WTC11 (cell line): ENCODE data around the gene CCNQ. TPM values are rescaled to one million over a fixed set of nuclear protein-coding genes. Genes with fewer than 3 reads are reported as not detected.

Experiments
- ATAC-seq: fragments of 200-7000 bp; cut with Tn5 transposase; 2 replicates; pipeline ENCODE4 v1.10.0; 2021; ENCODE audit warnings: mild to moderate bottlenecking, moderate library complexity
- CTCF ChIA-PET: fragments of 300-600 bp; sonication (Branson Sonifier 250); formaldehyde crosslinking; loops from one replicate; lab custom pipeline; 2021; ENCODE audit warnings: antibody characterized with exemption; lab: Charles Lee
- POLR2A ChIA-PET: fragments of 350-600 bp; sonication (Branson Sonifier 250); formaldehyde crosslinking; loops from one replicate; lab custom pipeline; 2021; ENCODE audit warnings: antibody characterized with exemption; lab: Charles Lee
- DNase-seq: peaks from one replicate; pipeline ENCODE4 v3.0.0; 2021; ENCODE audit warnings: low spot score
- H3K27ac Mint-ChIP-seq: 2 replicates; pipeline ENCODE4 v1.8.0; 2021; ENCODE audit warnings: mixed read lengths
- H3K27me3 Mint-ChIP-seq: 2 replicates; pipeline ENCODE4 v1.8.0; 2021; ENCODE audit warnings: low read depth, mild to moderate bottlenecking, moderate library complexity, mixed read lengths
- H3K36me3 Mint-ChIP-seq: 2 replicates; pipeline ENCODE4 v1.8.0; 2021; ENCODE audit warnings: mixed read lengths
- H3K4me1 Mint-ChIP-seq: 2 replicates; pipeline ENCODE4 v1.8.0; 2022; ENCODE audit warnings: mixed read lengths
- H3K4me3 Mint-ChIP-seq: 2 replicates; pipeline ENCODE4 v1.8.0; 2021; ENCODE audit warnings: mild to moderate bottlenecking, moderate library complexity, mixed read lengths
- H3K9me3 Mint-ChIP-seq: 2 replicates; pipeline ENCODE4 v1.8.0; 2021; ENCODE audit warnings: mixed read lengths
- EMX1 ChIP-seq: fragments of 250-450 bp; sonication (Bioruptor Pico); IDR thresholded peaks from 2 replicates; pipeline ENCODE4 v1.8.0; 2021; ENCODE audit warnings: mild to moderate bottlenecking
- ESRRA ChIP-seq: sonication (generic); formaldehyde crosslinking; IDR thresholded peaks from 2 replicates; pipeline ENCODE4 v1.8.1; 2022; ENCODE audit warnings: mild to moderate bottlenecking, missing genetic modification reagents, borderline replicate concordance
- FOXJ3 ChIP-seq: sonication (generic); formaldehyde crosslinking; IDR thresholded peaks from 2 replicates; pipeline ENCODE4 v1.9.0; 2021; ENCODE audit warnings: missing genetic modification reagents, mild to moderate bottlenecking, borderline replicate concordance
- JAZF1 ChIP-seq: fragments of 250-450 bp; sonication (Bioruptor Pico); IDR thresholded peaks from 2 replicates; pipeline ENCODE4 v1.9.0; 2021; ENCODE audit warnings: moderate library complexity, mild to moderate bottlenecking, inconsistent platforms
- KAT7 ChIP-seq: sonication (generic); formaldehyde crosslinking; IDR thresholded peaks from 2 replicates; pipeline ENCODE4 v1.8.1; 2023; ENCODE audit warnings: missing genetic modification reagents, mild to moderate bottlenecking, borderline replicate concordance
- MXD4 ChIP-seq: fragments of 250-450 bp; sonication (Bioruptor Pico); IDR thresholded peaks from 2 replicates; pipeline ENCODE4 v1.8.0; 2021; ENCODE audit warnings: mild to moderate bottlenecking, moderate library complexity, borderline replicate concordance
- NFATC4 ChIP-seq: fragments of 250-450 bp; sonication (Bioruptor Pico); IDR thresholded peaks from 2 replicates; pipeline ENCODE4 v1.9.0; 2021; ENCODE audit warnings: mild to moderate bottlenecking
- NFE2L1 ChIP-seq: sonication (generic); formaldehyde crosslinking; IDR thresholded peaks from 2 replicates; pipeline ENCODE4 v1.8.1; 2023; ENCODE audit warnings: missing genetic modification reagents
- OVOL2 ChIP-seq: fragments of 250-450 bp; sonication (Bioruptor Pico); IDR thresholded peaks from 2 replicates; pipeline ENCODE4 v1.9.0; 2021; ENCODE audit warnings: mild to moderate bottlenecking, borderline replicate concordance
- PRRX2 ChIP-seq: fragments of 250-450 bp; sonication (Bioruptor Pico); IDR thresholded peaks from 2 replicates; pipeline ENCODE4 v1.8.0; 2021; ENCODE audit warnings: mild to moderate bottlenecking
- SMAD3 ChIP-seq: sonication (generic); formaldehyde crosslinking; IDR thresholded peaks from 2 replicates; pipeline ENCODE4 v1.8.0; 2022; ENCODE audit warnings: missing genetic modification reagents, mild to moderate bottlenecking, borderline replicate concordance
- TCF7 ChIP-seq: sonication (generic); formaldehyde crosslinking; IDR thresholded peaks from 2 replicates; pipeline ENCODE4 v1.8.0; 2022; ENCODE audit warnings: mild to moderate bottlenecking, low read depth, missing genetic modification reagents, moderate library complexity
- TEAD1 ChIP-seq: sonication (generic); formaldehyde crosslinking; IDR thresholded peaks from 2 replicates; pipeline ENCODE4 v1.8.0; 2022; ENCODE audit warnings: mild to moderate bottlenecking, missing genetic modification reagents
- total RNA-seq: library from RNA; stranded (reverse); gene quantifications from 3 replicates; pipeline ENCODE4 v1.2.3, GENCODE V29; 2021
- TF ChIP-seq, protein P1 (sequence below): sonication (generic); formaldehyde crosslinking; IDR thresholded peaks from 2 replicates; pipeline ENCODE4 v1.8.0; 2022; ENCODE audit warnings: mild to moderate bottlenecking, missing genetic modification reagents
- TF ChIP-seq, protein P2 (sequence below): sonication (generic); formaldehyde crosslinking; IDR thresholded peaks from 2 replicates; pipeline ENCODE4 v1.8.1; 2023; ENCODE audit warnings: mild to moderate bottlenecking, missing genetic modification reagents
- TF ChIP-seq, protein P3 (sequence below): sonication (generic); formaldehyde crosslinking; IDR thresholded peaks from 2 replicates; pipeline ENCODE4 v1.8.0; 2022; ENCODE audit warnings: missing genetic modification reagents
- TF ChIP-seq, protein P4 (sequence below): fragments of 250-450 bp; sonication (Bioruptor Pico); IDR thresholded peaks from 2 replicates; pipeline ENCODE4 v1.9.0; 2021; ENCODE audit warnings: moderate library complexity, mild to moderate bottlenecking, inconsistent platforms, borderline replicate concordance
- TF ChIP-seq, protein P5 (sequence below): sonication (generic); formaldehyde crosslinking; IDR thresholded peaks from 2 replicates; pipeline ENCODE4 v1.8.1; 2023; ENCODE audit warnings: mild to moderate bottlenecking, missing genetic modification reagents, borderline replicate concordance
- TF ChIP-seq, protein P6 (sequence below): fragments of 250-450 bp; sonication (Bioruptor Pico); IDR thresholded peaks from 2 replicates; pipeline ENCODE4 v1.9.0; 2021; ENCODE audit warnings: mild to moderate bottlenecking, borderline replicate concordance

Gene CCNQ
- total RNA-seq, 1 experiment from 2014 or later, result 17.4 TPM

DNA sequence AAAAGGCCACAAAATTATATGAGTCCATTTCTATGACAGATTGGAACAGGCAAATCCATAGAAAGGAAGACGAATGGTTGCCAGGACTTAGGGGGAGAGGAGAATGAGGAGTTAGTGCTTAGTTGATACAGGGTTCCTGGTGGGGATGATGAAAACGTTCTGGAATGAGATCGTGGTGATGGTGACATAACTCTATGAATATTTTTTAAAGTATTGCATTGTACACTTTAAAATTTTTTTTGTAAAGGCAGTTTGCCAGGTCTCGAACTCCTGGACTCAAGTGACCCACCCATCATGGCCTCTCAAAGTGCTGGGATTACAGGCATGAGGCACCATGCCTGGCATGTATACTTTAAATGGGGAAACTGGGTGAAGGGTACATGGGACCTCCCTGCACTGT lies 9.9 kb upstream of the CCNQ start:
- no peak for ATAC-seq
- DNase-seq, result no peak
- CTCF ChIA-PET, result interaction anchor here (0.9 to 2.6 kb wide), 8 partner anchors 9 to 100 kb away, joined by 3 to 58 read pairs (median 11); no protein-coding TSS in a partner anchor
- Mint-ChIP-seq H3K36me3 (no peaks in the 10 kb centered on the region), H3K27me3 (peaks cover 46% of the 10 kb centered on the region), H3K27ac (no peak overlapping the region), H3K4me3 (no peak overlapping the region), H3K9me3 (no peaks in the 10 kb centered on the region), H3K4me1 (no peaks in the 10 kb centered on the region)
- TF ChIP-seq EMX1 (CRISPR knock-in tag) (no peak), SMAD3 (CRISPR knock-in tag) (no peak), JAZF1 (CRISPR knock-in tag) (no peak), NFATC4 (CRISPR knock-in tag) (no peak), ESRRA (CRISPR knock-in tag) (no peak), TCF7 (CRISPR knock-in tag) (no peak), OVOL2 (CRISPR knock-in tag) (no peak), TEAD1 (CRISPR knock-in tag) (no peak), PRRX2 (CRISPR knock-in tag) (no peak), KAT7 (CRISPR knock-in tag) (no peak)
- TF ChIP-seq, protein P1, sequence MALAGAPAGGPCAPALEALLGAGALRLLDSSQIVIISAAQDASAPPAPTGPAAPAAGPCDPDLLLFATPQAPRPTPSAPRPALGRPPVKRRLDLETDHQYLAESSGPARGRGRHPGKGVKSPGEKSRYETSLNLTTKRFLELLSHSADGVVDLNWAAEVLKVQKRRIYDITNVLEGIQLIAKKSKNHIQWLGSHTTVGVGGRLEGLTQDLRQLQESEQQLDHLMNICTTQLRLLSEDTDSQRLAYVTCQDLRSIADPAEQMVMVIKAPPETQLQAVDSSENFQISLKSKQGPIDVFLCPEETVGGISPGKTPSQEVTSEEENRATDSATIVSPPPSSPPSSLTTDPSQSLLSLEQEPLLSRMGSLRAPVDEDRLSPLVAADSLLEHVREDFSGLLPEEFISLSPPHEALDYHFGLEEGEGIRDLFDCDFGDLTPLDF (CRISPR knock-in tag), result no peak
- TF ChIP-seq, protein P2, sequence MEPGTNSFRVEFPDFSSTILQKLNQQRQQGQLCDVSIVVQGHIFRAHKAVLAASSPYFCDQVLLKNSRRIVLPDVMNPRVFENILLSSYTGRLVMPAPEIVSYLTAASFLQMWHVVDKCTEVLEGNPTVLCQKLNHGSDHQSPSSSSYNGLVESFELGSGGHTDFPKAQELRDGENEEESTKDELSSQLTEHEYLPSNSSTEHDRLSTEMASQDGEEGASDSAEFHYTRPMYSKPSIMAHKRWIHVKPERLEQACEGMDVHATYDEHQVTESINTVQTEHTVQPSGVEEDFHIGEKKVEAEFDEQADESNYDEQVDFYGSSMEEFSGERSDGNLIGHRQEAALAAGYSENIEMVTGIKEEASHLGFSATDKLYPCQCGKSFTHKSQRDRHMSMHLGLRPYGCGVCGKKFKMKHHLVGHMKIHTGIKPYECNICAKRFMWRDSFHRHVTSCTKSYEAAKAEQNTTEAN, result no peak
- TF ChIP-seq, protein P3, sequence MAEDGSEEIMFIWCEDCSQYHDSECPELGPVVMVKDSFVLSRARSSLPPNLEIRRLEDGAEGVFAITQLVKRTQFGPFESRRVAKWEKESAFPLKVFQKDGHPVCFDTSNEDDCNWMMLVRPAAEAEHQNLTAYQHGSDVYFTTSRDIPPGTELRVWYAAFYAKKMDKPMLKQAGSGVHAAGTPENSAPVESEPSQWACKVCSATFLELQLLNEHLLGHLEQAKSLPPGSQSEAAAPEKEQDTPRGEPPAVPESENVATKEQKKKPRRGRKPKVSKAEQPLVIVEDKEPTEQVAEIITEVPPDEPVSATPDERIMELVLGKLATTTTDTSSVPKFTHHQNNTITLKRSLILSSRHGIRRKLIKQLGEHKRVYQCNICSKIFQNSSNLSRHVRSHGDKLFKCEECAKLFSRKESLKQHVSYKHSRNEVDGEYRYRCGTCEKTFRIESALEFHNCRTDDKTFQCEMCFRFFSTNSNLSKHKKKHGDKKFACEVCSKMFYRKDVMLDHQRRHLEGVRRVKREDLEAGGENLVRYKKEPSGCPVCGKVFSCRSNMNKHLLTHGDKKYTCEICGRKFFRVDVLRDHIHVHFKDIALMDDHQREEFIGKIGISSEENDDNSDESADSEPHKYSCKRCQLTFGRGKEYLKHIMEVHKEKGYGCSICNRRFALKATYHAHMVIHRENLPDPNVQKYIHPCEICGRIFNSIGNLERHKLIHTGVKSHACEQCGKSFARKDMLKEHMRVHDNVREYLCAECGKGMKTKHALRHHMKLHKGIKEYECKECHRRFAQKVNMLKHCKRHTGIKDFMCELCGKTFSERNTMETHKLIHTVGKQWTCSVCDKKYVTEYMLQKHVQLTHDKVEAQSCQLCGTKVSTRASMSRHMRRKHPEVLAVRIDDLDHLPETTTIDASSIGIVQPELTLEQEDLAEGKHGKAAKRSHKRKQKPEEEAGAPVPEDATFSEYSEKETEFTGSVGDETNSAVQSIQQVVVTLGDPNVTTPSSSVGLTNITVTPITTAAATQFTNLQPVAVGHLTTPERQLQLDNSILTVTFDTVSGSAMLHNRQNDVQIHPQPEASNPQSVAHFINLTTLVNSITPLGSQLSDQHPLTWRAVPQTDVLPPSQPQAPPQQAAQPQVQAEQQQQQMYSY, result no peak
- TF ChIP-seq, protein P4, sequence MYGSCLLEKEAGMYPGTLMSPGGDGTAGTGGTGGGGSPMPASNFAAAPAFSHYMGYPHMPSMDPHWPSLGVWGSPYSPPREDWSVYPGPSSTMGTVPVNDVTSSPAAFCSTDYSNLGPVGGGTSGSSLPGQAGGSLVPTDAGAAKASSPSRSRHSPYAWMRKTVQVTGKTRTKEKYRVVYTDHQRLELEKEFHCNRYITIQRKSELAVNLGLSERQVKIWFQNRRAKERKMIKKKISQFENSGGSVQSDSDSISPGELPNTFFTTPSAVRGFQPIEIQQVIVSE, result no peak
- POLR2A ChIA-PET, result no interaction called here

DNA sequence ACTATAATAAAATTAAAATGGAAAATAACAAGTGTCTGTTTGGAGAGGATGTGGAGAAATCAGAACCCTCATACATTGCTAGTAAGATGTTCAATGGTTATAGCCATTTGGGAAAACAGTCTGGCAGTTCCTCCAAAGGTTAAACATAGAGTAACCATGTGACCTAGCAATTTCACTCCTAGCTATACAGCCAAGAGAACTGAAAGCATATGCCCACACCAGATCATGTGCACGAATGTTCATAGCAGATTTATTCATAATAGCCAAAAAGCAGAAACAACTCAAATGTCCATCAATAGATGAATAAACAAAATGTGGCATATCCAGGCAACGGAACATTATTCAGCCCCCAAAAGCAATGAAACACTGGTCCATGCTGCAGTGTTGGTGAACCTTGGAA lies 9.4 kb upstream of the CCNQ start:
- CTCF ChIA-PET, result interaction anchor here (1.6 kb wide), 1 partner anchor 41 kb away, joined by 4 read pairs; no protein-coding TSS in a partner anchor
- TF ChIP-seq, protein P5, sequence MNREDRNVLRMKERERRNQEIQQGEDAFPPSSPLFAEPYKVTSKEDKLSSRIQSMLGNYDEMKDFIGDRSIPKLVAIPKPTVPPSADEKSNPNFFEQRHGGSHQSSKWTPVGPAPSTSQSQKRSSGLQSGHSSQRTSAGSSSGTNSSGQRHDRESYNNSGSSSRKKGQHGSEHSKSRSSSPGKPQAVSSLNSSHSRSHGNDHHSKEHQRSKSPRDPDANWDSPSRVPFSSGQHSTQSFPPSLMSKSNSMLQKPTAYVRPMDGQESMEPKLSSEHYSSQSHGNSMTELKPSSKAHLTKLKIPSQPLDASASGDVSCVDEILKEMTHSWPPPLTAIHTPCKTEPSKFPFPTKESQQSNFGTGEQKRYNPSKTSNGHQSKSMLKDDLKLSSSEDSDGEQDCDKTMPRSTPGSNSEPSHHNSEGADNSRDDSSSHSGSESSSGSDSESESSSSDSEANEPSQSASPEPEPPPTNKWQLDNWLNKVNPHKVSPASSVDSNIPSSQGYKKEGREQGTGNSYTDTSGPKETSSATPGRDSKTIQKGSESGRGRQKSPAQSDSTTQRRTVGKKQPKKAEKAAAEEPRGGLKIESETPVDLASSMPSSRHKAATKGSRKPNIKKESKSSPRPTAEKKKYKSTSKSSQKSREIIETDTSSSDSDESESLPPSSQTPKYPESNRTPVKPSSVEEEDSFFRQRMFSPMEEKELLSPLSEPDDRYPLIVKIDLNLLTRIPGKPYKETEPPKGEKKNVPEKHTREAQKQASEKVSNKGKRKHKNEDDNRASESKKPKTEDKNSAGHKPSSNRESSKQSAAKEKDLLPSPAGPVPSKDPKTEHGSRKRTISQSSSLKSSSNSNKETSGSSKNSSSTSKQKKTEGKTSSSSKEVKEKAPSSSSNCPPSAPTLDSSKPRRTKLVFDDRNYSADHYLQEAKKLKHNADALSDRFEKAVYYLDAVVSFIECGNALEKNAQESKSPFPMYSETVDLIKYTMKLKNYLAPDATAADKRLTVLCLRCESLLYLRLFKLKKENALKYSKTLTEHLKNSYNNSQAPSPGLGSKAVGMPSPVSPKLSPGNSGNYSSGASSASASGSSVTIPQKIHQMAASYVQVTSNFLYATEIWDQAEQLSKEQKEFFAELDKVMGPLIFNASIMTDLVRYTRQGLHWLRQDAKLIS (CRISPR knock-in tag), result no peak
- no peak for TF ChIP-seq NFE2L1 (CRISPR knock-in tag)
- TF ChIP-seq SMAD3 (CRISPR knock-in tag), result no peak
- TF ChIP-seq FOXJ3, result no peak
- no peak for TF ChIP-seq MXD4 (CRISPR knock-in tag)
- TF ChIP-seq, protein P6, sequence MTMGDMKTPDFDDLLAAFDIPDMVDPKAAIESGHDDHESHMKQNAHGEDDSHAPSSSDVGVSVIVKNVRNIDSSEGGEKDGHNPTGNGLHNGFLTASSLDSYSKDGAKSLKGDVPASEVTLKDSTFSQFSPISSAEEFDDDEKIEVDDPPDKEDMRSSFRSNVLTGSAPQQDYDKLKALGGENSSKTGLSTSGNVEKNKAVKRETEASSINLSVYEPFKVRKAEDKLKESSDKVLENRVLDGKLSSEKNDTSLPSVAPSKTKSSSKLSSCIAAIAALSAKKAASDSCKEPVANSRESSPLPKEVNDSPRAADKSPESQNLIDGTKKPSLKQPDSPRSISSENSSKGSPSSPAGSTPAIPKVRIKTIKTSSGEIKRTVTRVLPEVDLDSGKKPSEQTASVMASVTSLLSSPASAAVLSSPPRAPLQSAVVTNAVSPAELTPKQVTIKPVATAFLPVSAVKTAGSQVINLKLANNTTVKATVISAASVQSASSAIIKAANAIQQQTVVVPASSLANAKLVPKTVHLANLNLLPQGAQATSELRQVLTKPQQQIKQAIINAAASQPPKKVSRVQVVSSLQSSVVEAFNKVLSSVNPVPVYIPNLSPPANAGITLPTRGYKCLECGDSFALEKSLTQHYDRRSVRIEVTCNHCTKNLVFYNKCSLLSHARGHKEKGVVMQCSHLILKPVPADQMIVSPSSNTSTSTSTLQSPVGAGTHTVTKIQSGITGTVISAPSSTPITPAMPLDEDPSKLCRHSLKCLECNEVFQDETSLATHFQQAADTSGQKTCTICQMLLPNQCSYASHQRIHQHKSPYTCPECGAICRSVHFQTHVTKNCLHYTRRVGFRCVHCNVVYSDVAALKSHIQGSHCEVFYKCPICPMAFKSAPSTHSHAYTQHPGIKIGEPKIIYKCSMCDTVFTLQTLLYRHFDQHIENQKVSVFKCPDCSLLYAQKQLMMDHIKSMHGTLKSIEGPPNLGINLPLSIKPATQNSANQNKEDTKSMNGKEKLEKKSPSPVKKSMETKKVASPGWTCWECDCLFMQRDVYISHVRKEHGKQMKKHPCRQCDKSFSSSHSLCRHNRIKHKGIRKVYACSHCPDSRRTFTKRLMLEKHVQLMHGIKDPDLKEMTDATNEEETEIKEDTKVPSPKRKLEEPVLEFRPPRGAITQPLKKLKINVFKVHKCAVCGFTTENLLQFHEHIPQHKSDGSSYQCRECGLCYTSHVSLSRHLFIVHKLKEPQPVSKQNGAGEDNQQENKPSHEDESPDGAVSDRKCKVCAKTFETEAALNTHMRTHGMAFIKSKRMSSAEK, result no peak

More for the DNA sequence above, 9.4 kb upstream of the CCNQ start:
- POLR2A ChIA-PET, result no interaction called here
- Mint-ChIP-seq H3K9me3 (no peaks in the 10 kb centered on the region), H3K4me1 (no peaks in the 10 kb centered on the region), H3K27ac (no peak overlapping the region), H3K4me3 (no peak overlapping the region), H3K36me3 (no peaks in the 10 kb centered on the region), H3K27me3 (peaks cover 42% of the 10 kb centered on the region)
- DNase-seq (no peak), ATAC-seq (no peak)
